Gastrocnemius medialis (tissue), 4 donors: ENCODE results near the gene GCA. TPM values are rescaled to one million over a fixed set of nuclear protein-coding genes. Genes with fewer than 3 reads are reported as not detected.

Experiments
- ATAC-seq, 2 donors: fragments of 150-250 bp; one replicate each; pipeline ENCODE4 v1.9.1; 2016
- DNase-seq, 2 donors: peaks; one replicate each; pipeline ENCODE4 v3.0.0-alpha.2; 2019
- H3K27ac ChIP-seq, 4 donors: fragments of 200-600 bp; sonication (generic); 1 replicate in 1 of 4; 2 replicates in 3 of 4; pipeline ENCODE4 v1.5.1; 2016 to 2018; ENCODE audit warnings: mild to moderate bottlenecking in 2 of 4, moderate library complexity in 1 of 4
- H3K27me3 ChIP-seq, 3 donors: fragments of 200-600 bp; sonication (generic) in 2 of 3; 1 replicate in 1 of 3; 2 replicates in 2 of 3; pipeline versions ENCODE4 v1.5.1 to v1.6.0; 2016 to 2019; ENCODE audit warnings: mild to moderate bottlenecking in 1 of 3, moderate library complexity in 1 of 3
- H3K36me3 ChIP-seq, 2 donors: fragments of 200-600 bp; sonication (generic) in 1 of 2; one replicate each; pipeline ENCODE4 v1.5.1; 2017 to 2018
- H3K4me1 ChIP-seq, 2 donors: fragments of 200-600 bp; sonication (generic) in 1 of 2; one replicate each; pipeline ENCODE4 v1.5.1; 2016 to 2017; ENCODE audit warnings: mild to moderate bottlenecking in 2 of 2
- H3K4me3 ChIP-seq, 4 donors: fragments of 200-600 bp; sonication (generic) in 3 of 4; 1 replicate in 1 of 4; 2 replicates in 3 of 4; pipeline ENCODE4 v1.5.1; 2016 to 2019; ENCODE audit warnings: mild to moderate bottlenecking in 2 of 4
- H3K9me3 ChIP-seq, 3 donors: fragments of 200-600 bp; sonication (generic) in 2 of 3; 1 replicate in 1 of 3; 2 replicates in 2 of 3; pipeline ENCODE4 v1.5.1; 2016 to 2019
- CTCF ChIP-seq, 5 experiments: fragments of 450-650 bp in 3 of 5; fragments of 200-600 bp in 2 of 5; sonication (generic) in 2 of 5; IDR thresholded peaks in 4 of 5; conservative IDR thresholded peaks in 1 of 5; 1 replicate in 4 of 5; 2 replicates in 1 of 5; pipeline ENCODE4 v1.5.1; 2016 to 2019; ENCODE audit warnings: antibody characterized with exemption in 5 of 5, mild to moderate bottlenecking in 3 of 5, moderate library complexity in 3 of 5
- POLR2A ChIP-seq, 2 donors: fragments of 450-650 bp; IDR thresholded peaks; one replicate each; pipeline ENCODE4 v1.6.1; 2017; ENCODE audit warnings: antibody characterized with exemption in 2 of 2, mild to moderate bottlenecking in 2 of 2, moderate library complexity in 2 of 2
- in situ Hi-C, 4 donors: fragments of 200-750 bp; cut with MboI; loops; one replicate each; pipeline versions ENCODE4 v1.15.0 to v1.8.0; 2017; ENCODE audit warnings: low sequenced_read_pairs in 4 of 4
- intact Hi-C: fragments of 100-400 bp; cut with DNase I; formaldehyde crosslinking; loops from one replicate; pipeline ENCODE4 v1.15.1; 2023; ENCODE audit warnings: low total_unique reads
- total RNA-seq, 4 donors: library from RNA; depleted of rRNA; stranded (reverse); fragments of >200 nt; gene quantifications; one replicate each; pipeline versions ENCODE4 v1.1.0 to v1.2.3, GENCODE V29; 2016

Gene GCA
- total RNA-seq, 4 donors from 2014 or later: 3.7 to 12.0 (median 6.2) TPM

GRCh38 chr2:162300266-162300665 is 43.7 kb upstream of the GCA start:
- Histone ChIP-seq H3K4me3 (no peak overlapping the region), H3K9me3 (no peaks in the 10 kb centered on the region), H3K36me3 (no peaks in the 10 kb centered on the region), H3K27ac (no peak overlapping the region), H3K27me3 (no peaks in the 10 kb centered on the region), H3K4me1 (no peaks in the 10 kb centered on the region)
- in situ Hi-C loops (loop anchor here in 2 of 4 donors (10.0 to 25.0 kb wide), 2 partner anchors 288 to 295 kb away; no protein-coding TSS in a partner anchor), intact Hi-C loops (no loop called here)
- no peak for DNase-seq
- TF ChIP-seq POLR2A (IDR thresholded peaks at IDR 0.05): no peak
- TF ChIP-seq CTCF (IDR thresholded peaks at IDR 0.05 in 4 of 5, conservative IDR thresholded peaks at IDR 0.05 in 1 of 5): no peak
- ATAC-seq: peak in 1 of 2 donors; percentile 35

- Histone ChIP-seq H3K4me3 (no peak overlapping the region), H3K27me3 (no peaks in the 10 kb centered on the region), H3K9me3 (no peaks in the 10 kb centered on the region), H3K27ac (no peak overlapping the region), H3K36me3 (no peaks in the 10 kb centered on the region), H3K4me1 (no peaks in the 10 kb centered on the region)
- TF ChIP-seq CTCF (IDR thresholded peaks at IDR 0.05 in 4 of 5, conservative IDR thresholded peaks at IDR 0.05 in 1 of 5): peak; percentile 51 to 85 (median 64)
- no peak for TF ChIP-seq POLR2A (IDR thresholded peaks at IDR 0.05)
- DNase-seq (peak in 1 of 2 donors; percentile 15), ATAC-seq (peak in 1 of 2 donors; percentile 72)
- intact Hi-C loops (no loop called here), in situ Hi-C loops (loop anchor here in 2 of 4 donors (10.0 to 25.0 kb wide), 2 partner anchors 289 to 296 kb away; no protein-coding TSS in a partner anchor)
Measured at GRCh38 chr2:162301151-162301804, 42.7 kb upstream of the GCA start.

GRCh38 chr2:162301877-162302276 is 42.1 kb upstream of the GCA start:
- DNase-seq (no peak), ATAC-seq (no peak)
- Histone ChIP-seq H3K4me3 (no peak overlapping the region), H3K4me1 (no peaks in the 10 kb centered on the region), H3K27ac (no peak overlapping the region), H3K9me3 (no peaks in the 10 kb centered on the region), H3K36me3 (no peaks in the 10 kb centered on the region), H3K27me3 (no peaks in the 10 kb centered on the region)
- in situ Hi-C loops (loop anchor here in 2 of 4 donors (10.0 to 25.0 kb wide), 2 partner anchors 290 to 297 kb away; no protein-coding TSS in a partner anchor), intact Hi-C loops (no loop called here)
- TF ChIP-seq POLR2A (IDR thresholded peaks at IDR 0.05) (no peak), CTCF (IDR thresholded peaks at IDR 0.05 in 4 of 5, conservative IDR thresholded peaks at IDR 0.05 in 1 of 5) (no peak)

- Histone ChIP-seq H3K27ac (no peak overlapping the region), H3K4me1 (no peaks in the 10 kb centered on the region), H3K27me3 (no peaks in the 10 kb centered on the region), H3K4me3 (no peak overlapping the region), H3K9me3 (no peaks in the 10 kb centered on the region), H3K36me3 (peaks cover 0 to 4% of the 10 kb centered on the region in 2 donors)
- TF ChIP-seq POLR2A (IDR thresholded peaks at IDR 0.05): no peak
- no peak for TF ChIP-seq CTCF (IDR thresholded peaks at IDR 0.05 in 4 of 5, conservative IDR thresholded peaks at IDR 0.05 in 1 of 5)
- ATAC-seq (no peak), DNase-seq (no peak)
- intact Hi-C loops (no loop called here), in situ Hi-C loops (loop anchor here in 2 of 4 donors (10.0 to 25.0 kb wide), 2 partner anchors 294 to 301 kb away; no protein-coding TSS in a partner anchor)
Measured at GRCh38 chr2:162305901-162306300, 38.0 kb upstream of the GCA start.
